Calu3 (cell line): Measurements from ENCODE around the gene ATP8A1. TPM values are rescaled to one million over a fixed set of nuclear protein-coding genes. Genes with fewer than 3 reads are reported as not detected.
"Not testable (repeated sequence)": the region's sequence is repeated elsewhere in the genome, so short reads cannot be mapped to it uniquely, and the experiment has no call there.

Source experiments
- BruUV-seq: library from RNA; stranded (reverse); fragments of 400-500 nt; replicated peaks from 2 replicates; lab custom pipeline; 2021; lab: Mats Ljungman, UMichigan
- CTCF ChIA-PET: fragments of 300-600 bp; sonication (Branson Sonifier 250); formaldehyde crosslinking; loops from one replicate; lab custom pipeline; 2022; ENCODE audit warnings: antibody characterized with exemption; lab: Charles Lee
- DNase-seq: peaks from one replicate; pipeline ENCODE4 v3.0.0; 2022
- H3K27ac Mint-ChIP-seq: one replicate; pipeline ENCODE4 v1.8.0; 2022; ENCODE audit warnings: mixed read lengths; ENCODE audit not compliant: unreplicated experiment
- H3K27me3 Mint-ChIP-seq: one replicate; pipeline ENCODE4 v1.8.0; 2022; ENCODE audit warnings: mixed read lengths; ENCODE audit not compliant: unreplicated experiment
- H3K36me3 Mint-ChIP-seq: one replicate; pipeline ENCODE4 v1.8.0; 2022; ENCODE audit warnings: mild to moderate bottlenecking, moderate library complexity, mixed read lengths; ENCODE audit not compliant: insufficient read depth, unreplicated experiment
- H3K4me1 Mint-ChIP-seq: one replicate; pipeline ENCODE4 v1.8.0; 2022; ENCODE audit warnings: mild to moderate bottlenecking, low read depth, mixed read lengths; ENCODE audit not compliant: unreplicated experiment
- H3K4me3 Mint-ChIP-seq: one replicate; pipeline ENCODE4 v1.8.0; 2022; ENCODE audit warnings: mild to moderate bottlenecking, low read depth, moderate library complexity, mixed read lengths; ENCODE audit not compliant: unreplicated experiment
- H3K9me3 Mint-ChIP-seq: one replicate; pipeline ENCODE4 v1.8.0; 2022; ENCODE audit warnings: low read depth, mixed read lengths; ENCODE audit not compliant: unreplicated experiment
- CTCF ChIP-seq: fragments of 200-600 bp; IDR thresholded peaks from one replicate; pipeline ENCODE4 v1.8.0; 2022; ENCODE audit warnings: antibody characterized with exemption; ENCODE audit not compliant: unreplicated experiment
- intact Hi-C: fragments of 100-400 bp; cut with micrococcal nuclease; formaldehyde crosslinking; loops from one replicate; pipeline ENCODE4 v1.10.0; 2022; ENCODE audit not compliant: unreplicated experiment
- total RNA-seq: library from RNA; stranded (reverse); gene quantifications from 2 replicates; pipeline ENCODE4 v1.2.3, GENCODE V29; 2022

The ATP8A1 gene
- total RNA-seq, 1 experiment from 2014 or later = 0.76 TPM

DNA sequence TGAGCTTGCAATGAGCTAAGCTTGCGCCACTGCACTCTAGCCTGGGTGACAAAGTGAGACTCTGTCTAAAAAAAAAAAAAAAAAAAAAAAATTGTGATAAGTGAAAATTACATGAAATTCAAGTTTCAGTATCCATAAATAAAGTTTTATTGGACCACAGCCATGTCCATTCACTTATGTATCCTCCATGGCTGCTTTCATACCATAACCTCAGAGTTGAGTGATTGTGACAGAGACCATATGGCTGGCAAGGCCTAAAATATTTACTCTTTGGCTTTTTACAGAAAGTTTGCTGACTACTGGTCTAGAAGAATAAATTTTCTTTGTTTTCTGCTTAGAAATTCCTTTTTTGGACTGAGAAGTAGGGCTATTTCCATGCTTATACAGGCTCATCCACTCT is 271.4 kb downstream of the ATP8A1 start:
- H3K36me3 Mint-ChIP-seq = no peaks in the 10 kb centered on the region
- no peaks in the 10 kb centered on the region for H3K4me1 Mint-ChIP-seq
- no peak overlapping the region for H3K27ac Mint-ChIP-seq
- CTCF ChIA-PET = no interaction called here
- no peaks in the 10 kb centered on the region for H3K9me3 Mint-ChIP-seq
- no peaks in the 10 kb centered on the region for H3K27me3 Mint-ChIP-seq
- H3K4me3 Mint-ChIP-seq = no peak overlapping the region
- no peak for TF ChIP-seq CTCF
- no peak for DNase-seq
- intact Hi-C loops = no loop called here
- BruUV-seq = no TSS peak

DNA sequence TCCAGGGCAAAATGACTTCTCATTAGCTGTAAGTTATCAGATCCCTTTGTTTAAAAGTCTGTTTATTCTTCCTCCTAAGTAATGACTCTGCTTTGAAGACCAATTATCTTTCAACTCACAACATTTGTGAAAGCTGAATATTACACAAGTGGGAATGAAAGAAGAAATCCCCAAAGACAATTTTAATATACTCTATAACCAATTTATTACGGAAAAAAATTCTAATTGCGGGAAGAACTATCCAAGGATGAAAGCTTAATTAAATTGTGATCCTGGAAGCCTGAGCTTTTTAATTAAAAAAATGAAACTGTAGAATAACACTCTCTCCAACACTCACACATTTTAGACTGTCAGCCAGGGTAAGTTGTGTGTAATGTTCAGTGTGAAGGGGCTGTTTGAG is 275.2 kb downstream of the ATP8A1 start:
- no peak overlapping the region for H3K27ac Mint-ChIP-seq
- H3K4me3 Mint-ChIP-seq = no peak overlapping the region
- H3K27me3 Mint-ChIP-seq = no peaks in the 10 kb centered on the region
- intact Hi-C loops = no loop called here
- H3K4me1 Mint-ChIP-seq = no peaks in the 10 kb centered on the region
- DNase-seq = no peak
- BruUV-seq = no TSS peak
- H3K9me3 Mint-ChIP-seq = no peaks in the 10 kb centered on the region
- TF ChIP-seq CTCF = no peak
- CTCF ChIA-PET = no interaction called here
- H3K36me3 Mint-ChIP-seq = no peaks in the 10 kb centered on the region

- intact Hi-C loops = loop anchor here (10.0 kb wide), 1 partner anchor 93 kb away; no protein-coding TSS in a partner anchor
- Mint-ChIP-seq H3K27ac (no peak overlapping the region), H3K36me3 (no peaks in the 10 kb centered on the region), H3K4me1 (no peaks in the 10 kb centered on the region), H3K9me3 (no peaks in the 10 kb centered on the region), H3K27me3 (peaks cover 15% of the 10 kb centered on the region), H3K4me3 (no peak overlapping the region)
- CTCF ChIA-PET = no interaction called here
- no peak for TF ChIP-seq CTCF
- no peak for DNase-seq
- BruUV-seq = no TSS peak
These were observed 279.4 kb downstream of the ATP8A1 start for GRCh38 chr4:42377497-42377896.

- not testable (repeated sequence) for H3K4me1 Mint-ChIP-seq, DNase-seq, H3K4me3 Mint-ChIP-seq, H3K9me3 Mint-ChIP-seq, BruUV-seq, H3K27ac Mint-ChIP-seq, H3K36me3 Mint-ChIP-seq
- intact Hi-C loops = loop anchor here (10.0 kb wide), 1 partner anchor 88 kb away; no protein-coding TSS in a partner anchor
- peaks cover 15% of the 10 kb centered on the region for H3K27me3 Mint-ChIP-seq
- CTCF ChIA-PET = interaction anchor here (1.4 to 2.1 kb wide), 2 partner anchors 49 to 148 kb away, joined by 3 to 26 read pairs; no protein-coding TSS in a partner anchor
These were observed 284.6 kb downstream of the ATP8A1 start for GRCh38 chr4:42372303-42372702.
